Right lobe of liver (tissue), 6 donors: ENCODE data around the gene DDX1. TPM values are rescaled to one million over a fixed set of nuclear protein-coding genes. Genes with fewer than 3 reads are reported as not detected.

Source experiments
- ATAC-seq, 4 donors: fragments of 200-7000 bp; cut with Tn5 transposase; one replicate each; pipeline ENCODE4 v1.9.1; 2020; ENCODE audit warnings: mild to moderate bottlenecking in 4 of 4, moderate library complexity in 4 of 4
- DNase-seq, 3 donors: peaks; one replicate each; pipeline ENCODE4 v3.0.0-alpha.2; 2020
- H3K27ac ChIP-seq, 3 donors: fragments of 200-600 bp; one replicate each; pipeline ENCODE4 v1.8.0; 2022
- H3K27me3 ChIP-seq, 2 donors: fragments of 200-600 bp; one replicate each; pipeline ENCODE4 v1.8.0; 2022
- H3K36me3 ChIP-seq, 4 donors: fragments of 200-600 bp; sonication (generic) in 1 of 4; one replicate each; pipeline versions ENCODE4 v1.5.1 to v1.8.0; 2017 to 2022; ENCODE audit warnings: control low read depth in 1 of 4
- H3K4me1 ChIP-seq, 4 donors: fragments of 200-600 bp; sonication (generic) in 1 of 4; one replicate each; pipeline versions ENCODE4 v1.5.1 to v1.8.0; 2017 to 2022; ENCODE audit warnings: control low read depth in 1 of 4
- H3K4me3 ChIP-seq, 3 donors: fragments of 200-600 bp; one replicate each; pipeline ENCODE4 v1.8.0; 2022
- H3K9me3 ChIP-seq, 4 donors: fragments of 200-600 bp; sonication (generic) in 1 of 4; one replicate each; pipeline versions ENCODE4 v1.5.1 to v1.8.0; 2017 to 2022; ENCODE audit warnings: control low read depth in 1 of 4
- CTCF ChIP-seq, 4 donors: fragments of 200-600 bp in 3 of 4; fragments of 450-650 bp in 1 of 4; IDR thresholded peaks; one replicate each; pipeline versions ENCODE4 v1.5.1 to v1.8.0; 2016 to 2022; ENCODE audit warnings: antibody characterized with exemption in 4 of 4, mild to moderate bottlenecking in 2 of 4
- POLR2A ChIP-seq: fragments of 450-650 bp; IDR thresholded peaks from one replicate; pipeline ENCODE4 v1.6.1; 2017; ENCODE audit warnings: antibody characterized with exemption, mild to moderate bottlenecking
- WGBS: methylation state at CpG from one replicate; pipeline ENCODE4 v1.1.6; 2018; ENCODE audit warnings: low coverage, low lambda C conversion rate; ENCODE audit not compliant: insufficient coverage; ENCODE audit errors: missing lambda C conversion rate; 5-methylcytosine and 5-hydroxymethylcytosine counted together
- intact Hi-C, 2 donors: fragments of 100-400 bp; cut with DNase I; formaldehyde crosslinking; loops; one replicate each; pipeline versions ENCODE4 v1.11.2 to v1.14.1; 2022
- total RNA-seq, 6 experiments: library from RNA; depleted of rRNA in 2 of 6; stranded (reverse); fragments of >200 nt in 2 of 6; fragmentation: NEBNext Ultra II Directional in 3 of 6; extraction: Animal tissue kit (Norgen Biotek cat#: 25700) in 3 of 6; gene quantifications; one replicate each; pipeline versions ENCODE4 v1.1.0 to v1.2.4, GENCODE V29; 2016 to 2023
- donor health status: DM: no; HTN: yes; CAD: no.
- donor health status: DM: no; HTN: no; CAD: no.
- donor health status: DM: no; HTN: no; CAD: no.
- donor health status: DM: no; HTN: yes; CAD: no.
- donor health status: DM: no; HTN: yes; CAD: no.

The DDX1 gene
- total RNA-seq, 6 experiments from 2014 or later: 29.7 to 43.5 (median 37.6) TPM

GRCh38 chr2:15633043-15633970 is 41.6 kb downstream of the DDX1 start:
- no peaks in the 10 kb centered on the region for H3K9me3 ChIP-seq
- ATAC-seq: no peak
- WGBS: 84% methylated on average over 4 of the region's 4 CpGs

DNA sequence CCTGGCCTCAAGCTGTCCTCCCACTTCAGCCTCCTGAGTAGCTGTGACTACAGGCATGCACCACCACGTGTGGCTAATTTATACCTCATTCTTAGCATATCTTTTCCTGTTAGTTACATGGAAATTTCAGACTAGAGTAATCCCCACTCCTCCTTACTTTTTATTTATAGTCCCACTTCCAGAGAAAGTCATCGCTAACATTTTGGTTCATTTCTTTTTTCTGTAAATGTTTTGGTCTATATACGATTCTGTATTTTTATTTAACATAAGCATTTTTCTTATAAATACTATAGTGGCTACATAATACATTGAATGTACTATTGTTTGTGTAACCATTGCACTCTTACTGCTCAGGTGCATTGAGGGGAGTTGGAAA is 42.3 kb downstream of the DDX1 start:
- Histone ChIP-seq H3K9me3 (no peaks in the 10 kb centered on the region), H3K36me3 (peaks cover 9 to 49% (median 23%) of the 10 kb centered on the region in 4 donors)
- TF ChIP-seq CTCF (IDR thresholded peaks at IDR 0.05): no peak
- no peak for TF ChIP-seq POLR2A

More at GRCh38 chr2:15633043-15633970, 41.6 kb downstream of the DDX1 start:
- Histone ChIP-seq H3K27me3 (no peaks in the 10 kb centered on the region), H3K27ac (no peak overlapping the region), H3K36me3 (peaks cover 10 to 49% (median 23%) of the 10 kb centered on the region in 4 donors), H3K4me3 (no peak overlapping the region), H3K4me1 (peaks cover 0 to 6% (median 0%) of the 10 kb centered on the region in 4 donors)
- DNase-seq: no peak
- intact Hi-C loops: loop anchor here in 1 of 2 donors (10.0 kb wide), 1 partner anchor 871 kb away; no protein-coding TSS in a partner anchor
- no peak for TF ChIP-seq POLR2A
- TF ChIP-seq CTCF (IDR thresholded peaks at IDR 0.05): no peak

GRCh38 chr2:15634846-15635490 is 43.3 kb downstream of the DDX1 start:
- DNase-seq: no peak
- ATAC-seq: peak in 3 of 4 donors; percentile 23 to 32 (median 30)
- Histone ChIP-seq H3K4me1 (peaks cover 0 to 6% (median 0%) of the 10 kb centered on the region in 4 donors), H3K27me3 (no peaks in the 10 kb centered on the region), H3K9me3 (no peaks in the 10 kb centered on the region), H3K4me3 (no peak overlapping the region), H3K36me3 (peaks cover 7 to 41% (median 19%) of the 10 kb centered on the region in 4 donors), H3K27ac (no peak overlapping the region)
- no peak for TF ChIP-seq POLR2A
- TF ChIP-seq CTCF (IDR thresholded peaks at IDR 0.05): no peak
- WGBS: 37% methylated on average over 1 of the region's 1 CpG
- intact Hi-C loops: loop anchor here (5.0 to 10.0 kb wide), 2 partner anchors 307 to 870 kb away; partner anchors contain the start of gene MYCN (in 1 of the 2)

More for the DNA sequence above, 42.3 kb downstream of the DDX1 start:
- no peak for DNase-seq
- no peak for ATAC-seq
- Histone ChIP-seq H3K27me3 (no peaks in the 10 kb centered on the region), H3K4me1 (peaks cover 0 to 6% (median 0%) of the 10 kb centered on the region in 4 donors), H3K4me3 (no peak overlapping the region), H3K27ac (no peak overlapping the region)
- WGBS: 76% methylated on average over 3 of the region's 3 CpGs
- intact Hi-C loops: loop anchor here in 1 of 2 donors (10.0 kb wide), 1 partner anchor 871 kb away; no protein-coding TSS in a partner anchor

DNA sequence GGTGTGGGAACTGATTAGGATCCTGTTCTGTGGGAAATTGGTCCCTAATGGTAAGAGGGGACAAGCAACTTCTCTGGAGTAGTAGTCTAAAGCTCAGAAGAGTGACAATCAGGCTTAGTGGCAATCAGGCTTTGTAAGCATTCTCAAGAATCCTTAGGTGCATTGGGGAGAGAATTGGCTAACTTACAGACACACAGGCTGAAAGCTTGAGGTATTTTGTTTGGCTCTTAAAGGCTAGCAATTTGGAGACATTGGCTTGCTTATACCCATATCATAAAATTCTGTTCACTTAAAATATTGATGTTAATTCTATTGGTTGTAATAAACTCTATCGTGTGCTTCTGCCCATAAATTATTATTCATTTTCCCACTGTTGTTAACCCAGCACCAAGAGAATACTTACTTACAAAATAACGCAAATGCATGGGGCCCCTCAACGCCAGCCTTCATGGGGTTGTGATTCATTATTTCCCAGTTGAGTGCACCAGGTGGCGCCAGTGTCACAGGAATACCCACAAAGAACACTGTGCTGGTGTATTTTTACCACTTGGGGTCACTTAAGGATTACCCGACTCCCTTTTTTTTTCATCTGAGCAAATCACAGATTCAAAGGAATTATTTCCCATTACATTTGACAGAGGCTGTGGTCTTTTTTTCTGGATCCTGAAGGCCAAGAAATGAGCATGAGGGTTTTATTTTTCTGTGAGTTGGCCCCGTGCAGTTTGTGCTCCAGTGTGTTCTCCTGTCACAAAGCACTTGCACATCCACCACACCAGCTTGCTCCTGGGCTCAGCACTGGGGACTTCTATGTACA is 45.5 kb downstream of the DDX1 start:
- H3K27me3 ChIP-seq: no peaks in the 10 kb centered on the region
- intact Hi-C loops: loop anchor here (5.0 to 10.0 kb wide), 2 partner anchors 305 to 868 kb away; partner anchors contain the start of gene MYCN (in 1 of the 2)
- ATAC-seq (peak; percentile 80 to 87 (median 85)), DNase-seq (peak in 1 of 3 donors; percentile 57)
- H3K4me3 ChIP-seq: no peak overlapping the region
- no peaks in the 10 kb centered on the region for H3K9me3 ChIP-seq
- H3K4me1 ChIP-seq: peaks cover 0 to 25% (median 0%) of the 10 kb centered on the region in 4 donors
- H3K36me3 ChIP-seq: peaks cover 0 to 19% (median 5%) of the 10 kb centered on the region in 4 donors
- WGBS: 13% methylated on average over 6 of the region's 6 CpGs
- no peak overlapping the region for H3K27ac ChIP-seq
- peak; percentile 81 to 89 (median 83) for TF ChIP-seq CTCF (IDR thresholded peaks at IDR 0.05)
- no peak for TF ChIP-seq POLR2A
